HCT116 (cell line): ENCODE data around the gene P2RX6. TPM values are rescaled to one million over a fixed set of nuclear protein-coding genes. Genes with fewer than 3 reads are reported as not detected.

Experiments used
- ATAC-seq: fragments of 200-7000 bp; cut with Tn5 transposase; 2 replicates; pipeline ENCODE4 v1.9.1; 2020; ENCODE audit warnings: mild to moderate bottlenecking, moderate library complexity
- BruUV-seq: library from RNA; stranded (reverse); fragments of 400-500 nt; replicated peaks from 2 replicates; lab custom pipeline; 2021; lab: Mats Ljungman, UMichigan
- CTCF ChIA-PET: fragments of 300-600 bp; sonication (Branson Sonifier 250); formaldehyde crosslinking; loops from one replicate; lab custom pipeline; 2021; ENCODE audit warnings: antibody characterized with exemption; lab: Charles Lee
- POLR2A ChIA-PET: fragments of 300-600, 350-600 bp; sonication (Branson Sonifier 250); formaldehyde crosslinking; loops from one replicate; lab custom pipeline; 2021; ENCODE audit warnings: antibody characterized with exemption; lab: Charles Lee
- RAD21 ChIA-PET, 2 experiments: fragments of 300-600 bp; sonication (Branson Sonifier 250); formaldehyde crosslinking; loops; one replicate each; lab custom pipeline; 2023; ENCODE audit warnings: low total read pairs in 2 of 2; ENCODE audit not compliant: uncharacterized antibody in 2 of 2, unreplicated experiment in 2 of 2, low non-redundant PET in 1 of 2; lab: Charles Lee
- DNase-seq: peaks from one replicate; pipeline ENCODE4 v3.0.0-alpha.2; 2010; ENCODE audit warnings: low read depth, low spot score
- H2AFZ ChIP-seq: fragments of 200-600 bp; shearing (Covaris generic), sonication (generic); 2 replicates; pipeline ENCODE4 v1.6.1; 2017; ENCODE audit warnings: low read depth, mixed run types, mixed read lengths, antibody characterized with exemption, low read length; ENCODE audit not compliant: poor library complexity, severe bottlenecking
- H3K27ac ChIP-seq: 2 replicates; pipeline ENCODE4 v1.5.1; 2012; ENCODE audit warnings: low read depth, low read length
- H3K27me3 ChIP-seq: fragments of 200-600 bp; sonication (generic); 2 replicates; pipeline ENCODE4 v1.6.1; 2016; ENCODE audit warnings: mixed run types, low read length, mixed read lengths; ENCODE audit not compliant: insufficient read depth
- H3K36me3 ChIP-seq, 2 experiments: fragments of 200-500 bp in 1 of 2; fragments of 200-600 bp in 1 of 2; sonication (Bioruptor generic) in 1 of 2; sonication (generic) in 1 of 2; 2 replicates each; pipeline versions ENCODE4 v1.5.1 to v1.6.1; 2014 to 2016; ENCODE audit warnings: low read length in 2 of 2, inconsistent platforms in 1 of 2, mixed read lengths in 1 of 2, mixed run types in 1 of 2; ENCODE audit not compliant: insufficient read depth in 2 of 2, control insufficient read depth in 1 of 2
- H3K4me1 ChIP-seq, 2 experiments: fragments of 200-600 bp in 1 of 2; sonication (generic) in 1 of 2; 2 replicates each; pipeline versions ENCODE4 v1.5.1 to v1.6.1; 2012 to 2017; ENCODE audit warnings: low read length in 2 of 2, inconsistent platforms in 1 of 2, mild to moderate bottlenecking in 1 of 2, mixed read lengths in 1 of 2, mixed run types in 1 of 2, moderate library complexity in 1 of 2; ENCODE audit not compliant: insufficient read depth in 2 of 2, control insufficient read depth in 1 of 2
- H3K4me2 ChIP-seq: fragments of 200-600 bp; sonication (generic); 2 replicates; pipeline ENCODE4 v1.6.1; 2017; ENCODE audit warnings: mixed run types, low read length, mixed read lengths
- H3K4me3 ChIP-seq, 2 experiments: fragments of 200-600 bp in 1 of 2; sonication (generic) in 1 of 2; replicated peaks in 1 of 2; 2 replicates each; pipeline ENCODE4 v1.5.1; 2011 to 2016; ENCODE audit warnings: low read length in 2 of 2, control low read depth in 1 of 2, low read depth in 1 of 2, mild to moderate bottlenecking in 1 of 2, mixed read lengths in 1 of 2, mixed run types in 1 of 2
- H3K79me2 ChIP-seq: fragments of 200-600 bp; sonication (generic); 2 replicates; pipeline ENCODE4 v1.6.1; 2017; ENCODE audit warnings: mild to moderate bottlenecking, mixed run types, low read length, moderate library complexity, mixed read lengths; ENCODE audit not compliant: insufficient read depth
- H3K9ac ChIP-seq: fragments of 200-600 bp; sonication (generic); 2 replicates; pipeline ENCODE4 v1.6.1; 2016; ENCODE audit warnings: low read length, mixed read lengths
- H3K9me2 ChIP-seq: fragments of 200-600 bp; sonication (generic), shearing (Covaris generic); 2 replicates; pipeline ENCODE4 v1.6.1; 2017; ENCODE audit warnings: mixed run types, mild to moderate bottlenecking, moderate library complexity; ENCODE audit not compliant: insufficient read depth
- H3K9me3 ChIP-seq, 2 experiments: fragments of 200-500 bp in 1 of 2; fragments of 200-600 bp in 1 of 2; sonication (Bioruptor generic) in 1 of 2; sonication (generic) in 1 of 2; 2 replicates each; pipeline ENCODE4 v1.6.1; 2014 to 2017; ENCODE audit warnings: low read length in 2 of 2, mixed read lengths in 2 of 2, inconsistent platforms in 1 of 2, low read depth in 1 of 2, mild to moderate bottlenecking in 1 of 2, mixed run types in 1 of 2, moderate library complexity in 1 of 2; ENCODE audit not compliant: control insufficient read depth in 1 of 2, insufficient read depth in 1 of 2
- H4K20me1 ChIP-seq: fragments of 200-600 bp; sonication (generic), shearing (Covaris generic); 2 replicates; pipeline ENCODE4 v1.6.1; 2017; ENCODE audit warnings: mixed run types, mild to moderate bottlenecking, moderate library complexity; ENCODE audit not compliant: insufficient read depth
- CBX3 ChIP-seq: IDR thresholded peaks from 2 replicates; pipeline ENCODE4 v1.6.1; 2012; ENCODE audit warnings: low read depth
- CEBPB ChIP-seq: IDR thresholded peaks from 2 replicates; pipeline ENCODE4 v1.6.1; 2012; ENCODE audit warnings: low read depth
- EGR1 ChIP-seq: IDR thresholded peaks from 2 replicates; pipeline ENCODE4 v1.6.1; 2012; ENCODE audit warnings: low read depth
- EZH2 ChIP-seq: fragments of 200-600 bp; sonication (generic); IDR thresholded peaks from 2 replicates; pipeline ENCODE4 v1.6.1; 2017; ENCODE audit warnings: antibody characterized with exemption, mixed run types
- POLR2A ChIP-seq: IDR thresholded peaks from 2 replicates; pipeline ENCODE4 v1.7.0; 2011; ENCODE audit warnings: borderline replicate concordance; ENCODE audit not compliant: insufficient read depth, insufficient read length; ENCODE audit errors: extremely low read depth
- POLR2AphosphoS5 ChIP-seq: IDR thresholded peaks from 2 replicates; pipeline ENCODE4 v1.6.1; 2011; ENCODE audit warnings: mild to moderate bottlenecking, low read depth, low read length, moderate library complexity
- RAD21 ChIP-seq: IDR thresholded peaks from 2 replicates; pipeline ENCODE4 v1.6.1; 2012; ENCODE audit warnings: low read depth, mild to moderate bottlenecking
- SIN3A ChIP-seq: IDR thresholded peaks from 2 replicates; pipeline ENCODE4 v1.6.1; 2012; ENCODE audit warnings: low read depth
- SP1 ChIP-seq: IDR thresholded peaks from 2 replicates; pipeline ENCODE4 v1.6.1; 2012; ENCODE audit warnings: low read depth
- YY1 ChIP-seq: IDR thresholded peaks from 2 replicates; pipeline ENCODE4 v1.6.1; 2011; ENCODE audit warnings: low read length, low read depth, moderate library complexity, mild to moderate bottlenecking; ENCODE audit not compliant: insufficient replicate concordance; ENCODE audit errors: extremely low read depth
- intact Hi-C: fragments of 100-400 bp; cut with micrococcal nuclease; formaldehyde crosslinking; loops from 2 replicates; pipeline ENCODE4 v1.10.0; 2022
- total RNA-seq: library from RNA; stranded (reverse); gene quantifications from one replicate; pipeline ENCODE4 v1.2.1, GENCODE V29; 2021; ENCODE audit not compliant: unreplicated experiment
- TF ChIP-seq, protein P1 (sequence below): IDR thresholded peaks from 2 replicates; pipeline ENCODE4 v1.6.1; 2012
- TF ChIP-seq, protein P2 (sequence below): IDR thresholded peaks from 2 replicates; pipeline ENCODE4 v1.6.1; 2012
- TF ChIP-seq, protein P3 (sequence below): IDR thresholded peaks from 2 replicates; pipeline ENCODE4 v1.6.1; 2011; ENCODE audit warnings: mild to moderate bottlenecking, low read length, moderate library complexity; ENCODE audit not compliant: insufficient replicate concordance; ENCODE audit errors: extremely low read depth
- TF ChIP-seq, protein P4 (sequence below), 3 experiments: fragments of 200-600 bp in 1 of 3; sonication (generic) in 1 of 3; IDR thresholded peaks in 2 of 3; conservative IDR thresholded peaks in 1 of 3; 2 replicates each; pipeline ENCODE4 v1.5.1; 2012 to 2017; ENCODE audit warnings: low read depth in 2 of 3, low read length in 2 of 3, antibody characterized with exemption in 1 of 3, borderline replicate concordance in 1 of 3, control low read depth in 1 of 3, mild to moderate bottlenecking in 1 of 3, mixed read lengths in 1 of 3, mixed run types in 1 of 3, moderate library complexity in 1 of 3; ENCODE audit not compliant: insufficient read depth in 1 of 3

Gene P2RX6
- total RNA-seq, 1 experiment from 2014 or later: 0.20 TPM

DNA sequence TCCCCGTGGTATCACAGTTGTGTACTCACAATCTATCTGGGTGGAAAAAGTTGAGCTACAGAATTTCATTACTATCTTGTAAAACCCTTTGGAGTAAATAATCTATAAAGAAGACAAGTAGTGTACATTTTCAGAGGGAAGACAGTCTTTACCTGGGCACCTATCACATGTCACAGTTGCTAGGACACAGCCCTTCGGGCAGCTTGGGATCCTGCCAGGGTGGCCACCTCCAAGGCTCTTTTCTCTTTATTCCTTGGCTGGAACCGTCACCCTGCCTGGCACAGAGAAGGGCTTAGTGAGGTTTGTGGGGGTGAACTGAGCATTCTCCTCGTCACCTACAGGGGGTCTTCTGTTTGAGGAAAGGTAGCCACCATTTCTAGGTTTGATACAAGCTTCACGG is 54.4 kb downstream of the P2RX6 start:
- Histone ChIP-seq H3K27me3 (peaks cover 3% of the 10 kb centered on the region; the same call in 1 of the 2 replicates), H3K4me2 (no peak overlapping the region), H3K9ac (no peak overlapping the region), H3K79me2 (no peaks in the 10 kb centered on the region), H4K20me1 (no peaks in the 10 kb centered on the region), H3K9me2 (no peaks in the 10 kb centered on the region), H3K9me3 (0 out of 4 replicates have a peak, but pooled peaks cover 0 to 4% of the 10 kb centered on the region in 2 experiments), H3K4me3 (no peak overlapping the region), H2AFZ (no peak overlapping the region), H3K27ac (no peak overlapping the region), H3K4me1 (peaks cover 0 to 8% of the 10 kb centered on the region in 2 experiments; a peak in 2 of 4 replicates), H3K36me3 (no peaks in the 10 kb centered on the region)
- RAD21 ChIA-PET: no interaction called here
- DNase-seq (no peak), ATAC-seq (no peak)
- CTCF ChIA-PET: no interaction called here
- POLR2A ChIA-PET: no interaction called here
- BruUV-seq: no TSS peak
- TF ChIP-seq, protein P1, sequence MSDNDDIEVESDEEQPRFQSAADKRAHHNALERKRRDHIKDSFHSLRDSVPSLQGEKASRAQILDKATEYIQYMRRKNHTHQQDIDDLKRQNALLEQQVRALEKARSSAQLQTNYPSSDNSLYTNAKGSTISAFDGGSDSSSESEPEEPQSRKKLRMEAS: no peak
- TF ChIP-seq SP1 (no peak), CBX3 (no peak), RAD21 (no peak), YY1 (no peak), POLR2A (no peak), EZH2 (no peak), POLR2AphosphoS5 (no peak), CEBPB (no peak), EGR1 (no peak), SIN3A (no peak)
- TF ChIP-seq, protein P2, sequence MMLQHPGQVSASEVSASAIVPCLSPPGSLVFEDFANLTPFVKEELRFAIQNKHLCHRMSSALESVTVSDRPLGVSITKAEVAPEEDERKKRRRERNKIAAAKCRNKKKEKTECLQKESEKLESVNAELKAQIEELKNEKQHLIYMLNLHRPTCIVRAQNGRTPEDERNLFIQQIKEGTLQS: no peak
- TF ChIP-seq, protein P3, sequence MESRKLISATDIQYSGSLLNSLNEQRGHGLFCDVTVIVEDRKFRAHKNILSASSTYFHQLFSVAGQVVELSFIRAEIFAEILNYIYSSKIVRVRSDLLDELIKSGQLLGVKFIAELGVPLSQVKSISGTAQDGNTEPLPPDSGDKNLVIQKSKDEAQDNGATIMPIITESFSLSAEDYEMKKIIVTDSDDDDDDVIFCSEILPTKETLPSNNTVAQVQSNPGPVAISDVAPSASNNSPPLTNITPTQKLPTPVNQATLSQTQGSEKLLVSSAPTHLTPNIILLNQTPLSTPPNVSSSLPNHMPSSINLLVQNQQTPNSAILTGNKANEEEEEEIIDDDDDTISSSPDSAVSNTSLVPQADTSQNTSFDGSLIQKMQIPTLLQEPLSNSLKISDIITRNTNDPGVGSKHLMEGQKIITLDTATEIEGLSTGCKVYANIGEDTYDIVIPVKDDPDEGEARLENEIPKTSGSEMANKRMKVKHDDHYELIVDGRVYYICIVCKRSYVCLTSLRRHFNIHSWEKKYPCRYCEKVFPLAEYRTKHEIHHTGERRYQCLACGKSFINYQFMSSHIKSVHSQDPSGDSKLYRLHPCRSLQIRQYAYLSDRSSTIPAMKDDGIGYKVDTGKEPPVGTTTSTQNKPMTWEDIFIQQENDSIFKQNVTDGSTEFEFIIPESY: no peak
- TF ChIP-seq, protein P4, sequence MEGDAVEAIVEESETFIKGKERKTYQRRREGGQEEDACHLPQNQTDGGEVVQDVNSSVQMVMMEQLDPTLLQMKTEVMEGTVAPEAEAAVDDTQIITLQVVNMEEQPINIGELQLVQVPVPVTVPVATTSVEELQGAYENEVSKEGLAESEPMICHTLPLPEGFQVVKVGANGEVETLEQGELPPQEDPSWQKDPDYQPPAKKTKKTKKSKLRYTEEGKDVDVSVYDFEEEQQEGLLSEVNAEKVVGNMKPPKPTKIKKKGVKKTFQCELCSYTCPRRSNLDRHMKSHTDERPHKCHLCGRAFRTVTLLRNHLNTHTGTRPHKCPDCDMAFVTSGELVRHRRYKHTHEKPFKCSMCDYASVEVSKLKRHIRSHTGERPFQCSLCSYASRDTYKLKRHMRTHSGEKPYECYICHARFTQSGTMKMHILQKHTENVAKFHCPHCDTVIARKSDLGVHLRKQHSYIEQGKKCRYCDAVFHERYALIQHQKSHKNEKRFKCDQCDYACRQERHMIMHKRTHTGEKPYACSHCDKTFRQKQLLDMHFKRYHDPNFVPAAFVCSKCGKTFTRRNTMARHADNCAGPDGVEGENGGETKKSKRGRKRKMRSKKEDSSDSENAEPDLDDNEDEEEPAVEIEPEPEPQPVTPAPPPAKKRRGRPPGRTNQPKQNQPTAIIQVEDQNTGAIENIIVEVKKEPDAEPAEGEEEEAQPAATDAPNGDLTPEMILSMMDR (IDR thresholded peaks at IDR 0.05 in 2 of 3, conservative IDR thresholded peaks at IDR 0.05 in 1 of 3; ENCODE audit: borderline replicate concordance in 1 of 3, insufficient read depth in 1 of 3, low read depth in 2 of 3, low read length in 2 of 3): no peak
- intact Hi-C loops: no loop called here
